Measurements from ENCODE around the gene LSMEM2. TPM values are rescaled to one million over a fixed set of nuclear protein-coding genes. Genes with fewer than 3 reads are reported as not detected.
"Not testable (repeated sequence)": the region's sequence is repeated elsewhere in the genome, so short reads cannot be mapped to it uniquely, and the experiment has no call there.

Gene LSMEM2
- total and polyA plus RNA-seq, 2 experiments from 2014 or later, result 0.59 to 0.86 TPM

GRCh38 chr3:50242851-50243542, 35.9 kb upstream of the LSMEM2 start:
- H4K20me1 ChIP-seq (replicated peaks; ENCODE audit: insufficient read depth), result peaks cover 40% of the 10 kb centered on the region
- H3K4me1 ChIP-seq (ENCODE audit: insufficient read depth), result peaks cover 75% of the 10 kb centered on the region
- no peaks in the 10 kb centered on the region for H3K9me2 ChIP-seq (ENCODE audit: insufficient read depth)
- 0 out of 2 replicates have a peak overlapping the region, but pooled peaks have one; percentile 36 for H3K4me3 ChIP-seq
- peak overlapping the region; percentile 55 for H3K27ac ChIP-seq (ENCODE audit: low read depth)
- TF ChIP-seq, protein P1, sequence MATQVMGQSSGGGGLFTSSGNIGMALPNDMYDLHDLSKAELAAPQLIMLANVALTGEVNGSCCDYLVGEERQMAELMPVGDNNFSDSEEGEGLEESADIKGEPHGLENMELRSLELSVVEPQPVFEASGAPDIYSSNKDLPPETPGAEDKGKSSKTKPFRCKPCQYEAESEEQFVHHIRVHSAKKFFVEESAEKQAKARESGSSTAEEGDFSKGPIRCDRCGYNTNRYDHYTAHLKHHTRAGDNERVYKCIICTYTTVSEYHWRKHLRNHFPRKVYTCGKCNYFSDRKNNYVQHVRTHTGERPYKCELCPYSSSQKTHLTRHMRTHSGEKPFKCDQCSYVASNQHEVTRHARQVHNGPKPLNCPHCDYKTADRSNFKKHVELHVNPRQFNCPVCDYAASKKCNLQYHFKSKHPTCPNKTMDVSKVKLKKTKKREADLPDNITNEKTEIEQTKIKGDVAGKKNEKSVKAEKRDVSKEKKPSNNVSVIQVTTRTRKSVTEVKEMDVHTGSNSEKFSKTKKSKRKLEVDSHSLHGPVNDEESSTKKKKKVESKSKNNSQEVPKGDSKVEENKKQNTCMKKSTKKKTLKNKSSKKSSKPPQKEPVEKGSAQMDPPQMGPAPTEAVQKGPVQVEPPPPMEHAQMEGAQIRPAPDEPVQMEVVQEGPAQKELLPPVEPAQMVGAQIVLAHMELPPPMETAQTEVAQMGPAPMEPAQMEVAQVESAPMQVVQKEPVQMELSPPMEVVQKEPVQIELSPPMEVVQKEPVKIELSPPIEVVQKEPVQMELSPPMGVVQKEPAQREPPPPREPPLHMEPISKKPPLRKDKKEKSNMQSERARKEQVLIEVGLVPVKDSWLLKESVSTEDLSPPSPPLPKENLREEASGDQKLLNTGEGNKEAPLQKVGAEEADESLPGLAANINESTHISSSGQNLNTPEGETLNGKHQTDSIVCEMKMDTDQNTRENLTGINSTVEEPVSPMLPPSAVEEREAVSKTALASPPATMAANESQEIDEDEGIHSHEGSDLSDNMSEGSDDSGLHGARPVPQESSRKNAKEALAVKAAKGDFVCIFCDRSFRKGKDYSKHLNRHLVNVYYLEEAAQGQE (IDR thresholded peaks at IDR 0.05; ENCODE audit: unreplicated experiment), result no peak
- TF ChIP-seq CTCF (conservative IDR thresholded peaks at IDR 0.05; ENCODE audit: low read depth in 2 of 2) (peak in 1 of 2 experiments; percentile 19; a peak in 2 of 4 replicates), CREB1 (CRISPR knock-in tag; IDR thresholded peaks at IDR 0.05; ENCODE audit: low read depth) (no peak), ZNF114 (CRISPR knock-in tag; IDR thresholded peaks at IDR 0.05) (no peak)
- Mint-ChIP-seq H3K27me3 (ENCODE audit: insufficient read depth, low read depth, poor library complexity) (peaks cover 18% of the 10 kb centered on the region), H3K4me3 (peak overlapping the region; percentile 37; the same call in 2 of the 3 replicates), H3K9me3 (no peaks in the 10 kb centered on the region), H3K4me1 (peaks cover 87% of the 10 kb centered on the region), H3K36me3 (ENCODE audit: low read depth) (peaks cover 15% of the 10 kb centered on the region), H3K27ac (peak overlapping the region; percentile 96)
- H3K27me3 ChIP-seq (ENCODE audit: insufficient read depth), result no peaks in the 10 kb centered on the region
- H3K36me3 ChIP-seq (ENCODE audit: insufficient read depth), result no peaks in the 10 kb centered on the region
- peaks cover 91% of the 10 kb centered on the region for H3K79me2 ChIP-seq (replicated peaks; ENCODE audit: insufficient read depth)
- peak; percentile 60 for DNase-seq (ENCODE audit: low spot score)
- no peak for ATAC-seq
- H2AFZ ChIP-seq, result no peak overlapping the region
- H3F3A ChIP-seq (replicated peaks; ENCODE audit: low read depth), result peaks cover 27% of the 10 kb centered on the region
- peak overlapping the region; percentile 84 for H3K4me2 ChIP-seq

DNA sequence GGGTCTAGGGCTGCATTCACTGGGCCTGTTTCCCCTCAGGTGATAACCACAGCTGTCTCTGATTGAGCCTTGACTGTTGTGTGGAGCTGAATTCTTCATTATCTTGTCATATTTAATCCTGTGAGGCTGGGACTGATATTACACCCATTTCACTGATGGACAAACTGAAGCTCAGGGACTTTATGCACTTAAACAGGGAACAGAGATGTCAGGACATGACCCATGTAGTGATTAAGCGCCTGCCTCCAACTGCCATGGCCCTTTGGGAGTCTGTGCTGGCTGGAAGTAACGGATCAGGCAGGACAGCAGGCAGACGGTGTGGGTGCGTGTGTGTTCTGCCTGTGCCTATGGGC, 35.4 kb upstream of the LSMEM2 start:
- Histone ChIP-seq H3K79me2 (replicated peaks; ENCODE audit: insufficient read depth) (peaks cover 90% of the 10 kb centered on the region), H3F3A (replicated peaks; ENCODE audit: low read depth) (peaks cover 22% of the 10 kb centered on the region), H3K36me3 (ENCODE audit: insufficient read depth) (no peaks in the 10 kb centered on the region), H3K4me3 (no peak overlapping the region), H4K20me1 (replicated peaks; ENCODE audit: insufficient read depth) (peaks cover 38% of the 10 kb centered on the region), H3K27me3 (ENCODE audit: insufficient read depth) (no peaks in the 10 kb centered on the region), H3K4me1 (ENCODE audit: insufficient read depth) (peaks cover 72% of the 10 kb centered on the region), H3K9me2 (ENCODE audit: insufficient read depth) (no peaks in the 10 kb centered on the region), H2AFZ (no peak overlapping the region), H3K4me2 (peak overlapping the region; percentile 84; the same call in 1 of the 2 replicates), H3K27ac (ENCODE audit: low read depth) (peak overlapping the region; percentile 55; the same call in 1 of the 2 replicates)
- DNase-seq (ENCODE audit: low spot score) (no peak), ATAC-seq (no peak)
- Mint-ChIP-seq H3K27me3 (ENCODE audit: insufficient read depth, low read depth, poor library complexity) (peaks cover 18% of the 10 kb centered on the region), H3K36me3 (ENCODE audit: low read depth) (peaks cover 15% of the 10 kb centered on the region), H3K9me3 (no peaks in the 10 kb centered on the region), H3K4me1 (peaks cover 84% of the 10 kb centered on the region), H3K27ac (peak overlapping the region; percentile 80), H3K4me3 (no peak overlapping the region)
- TF ChIP-seq POLR2AphosphoS5 (IDR thresholded peaks at IDR 0.05; ENCODE audit: low read depth) (no peak), NANOG (IDR thresholded peaks at IDR 0.05; ENCODE audit: borderline replicate concordance) (no peak), ZNF114 (CRISPR knock-in tag; IDR thresholded peaks at IDR 0.05) (no peak), EZH2phosphoT487 (IDR thresholded peaks at IDR 0.05; ENCODE audit: unreplicated experiment) (no peak), ZNF331 (CRISPR knock-in tag; IDR thresholded peaks at IDR 0.05; ENCODE audit: low read depth) (no peak)
- TF ChIP-seq, protein P2, sequence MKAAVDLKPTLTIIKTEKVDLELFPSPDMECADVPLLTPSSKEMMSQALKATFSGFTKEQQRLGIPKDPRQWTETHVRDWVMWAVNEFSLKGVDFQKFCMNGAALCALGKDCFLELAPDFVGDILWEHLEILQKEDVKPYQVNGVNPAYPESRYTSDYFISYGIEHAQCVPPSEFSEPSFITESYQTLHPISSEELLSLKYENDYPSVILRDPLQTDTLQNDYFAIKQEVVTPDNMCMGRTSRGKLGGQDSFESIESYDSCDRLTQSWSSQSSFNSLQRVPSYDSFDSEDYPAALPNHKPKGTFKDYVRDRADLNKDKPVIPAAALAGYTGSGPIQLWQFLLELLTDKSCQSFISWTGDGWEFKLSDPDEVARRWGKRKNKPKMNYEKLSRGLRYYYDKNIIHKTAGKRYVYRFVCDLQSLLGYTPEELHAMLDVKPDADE (IDR thresholded peaks at IDR 0.05), result no peak

- not testable (repeated sequence) for H3K9me3 Mint-ChIP-seq; H3K4me2 ChIP-seq; ATAC-seq; H2AFZ ChIP-seq; H3K4me3 ChIP-seq; H3K9me2 ChIP-seq (ENCODE audit: insufficient read depth); DNase-seq (ENCODE audit: low spot score); H3K36me3 ChIP-seq (ENCODE audit: insufficient read depth); H3K4me3 Mint-ChIP-seq; H3K27me3 ChIP-seq (ENCODE audit: insufficient read depth)
- Histone ChIP-seq H3K4me1 (ENCODE audit: insufficient read depth) (peaks cover 60% of the 10 kb centered on the region), H4K20me1 (replicated peaks; ENCODE audit: insufficient read depth) (peaks cover 42% of the 10 kb centered on the region), H3K27ac (ENCODE audit: low read depth) (peak overlapping the region; percentile 89; the same call in 1 of the 2 replicates), H3K79me2 (replicated peaks; ENCODE audit: insufficient read depth) (peaks cover 88% of the 10 kb centered on the region), H3F3A (replicated peaks; ENCODE audit: low read depth) (peaks cover 15% of the 10 kb centered on the region; the same call in 1 of the 2 replicates)
- Mint-ChIP-seq H3K27me3 (ENCODE audit: insufficient read depth, low read depth, poor library complexity) (peaks cover 18% of the 10 kb centered on the region), H3K27ac (peak overlapping the region; percentile 94; the same call in 1 of the 2 replicates), H3K36me3 (ENCODE audit: low read depth) (peaks cover 15% of the 10 kb centered on the region), H3K4me1 (peaks cover 74% of the 10 kb centered on the region)
Measured at GRCh38 chr3:50244813-50245212, 34.1 kb upstream of the LSMEM2 start.

Measured in GM23338 (cell line).